GM21381 (cell line): ENCODE data around the gene INPPL1.
"Not testable (repeated sequence)": the region's sequence is repeated elsewhere in the genome, so short reads cannot be mapped to it uniquely, and the experiment has no call there.

Experiments
- ATAC-seq: cut with Tn5 transposase; IDR thresholded peaks from one replicate; pipeline ENCODE4 v1.9.1; 2021; ENCODE audit warnings: mild to moderate bottlenecking, moderate library complexity; ENCODE audit not compliant: unreplicated experiment

Gene INPPL1

DNA sequence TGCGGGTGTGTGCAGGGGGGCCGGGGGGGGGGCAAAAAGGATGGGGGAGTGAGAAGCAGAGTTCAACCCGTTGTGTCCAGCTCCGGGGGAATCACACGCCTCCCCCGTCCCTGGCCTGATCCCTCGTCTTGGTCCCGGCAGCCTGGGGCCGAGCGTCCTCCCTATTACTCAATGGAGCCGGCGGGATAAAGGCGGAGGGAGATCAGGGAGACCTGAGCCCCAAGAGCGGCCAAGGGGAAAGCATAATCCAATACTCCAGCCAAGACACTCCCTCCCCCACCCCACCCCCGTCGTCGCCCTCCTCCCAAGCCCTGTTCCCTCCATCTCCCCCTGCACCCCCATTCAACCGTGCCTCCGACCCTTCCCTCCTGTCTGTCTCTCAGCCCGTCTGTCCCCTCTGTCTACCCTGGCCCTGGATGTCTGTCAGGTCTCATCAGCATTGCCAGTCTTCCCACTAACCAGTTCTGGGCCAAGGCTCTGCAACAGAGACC is 16.8 kb downstream of the INPPL1 start:
- ATAC-seq, result no peak

DNA sequence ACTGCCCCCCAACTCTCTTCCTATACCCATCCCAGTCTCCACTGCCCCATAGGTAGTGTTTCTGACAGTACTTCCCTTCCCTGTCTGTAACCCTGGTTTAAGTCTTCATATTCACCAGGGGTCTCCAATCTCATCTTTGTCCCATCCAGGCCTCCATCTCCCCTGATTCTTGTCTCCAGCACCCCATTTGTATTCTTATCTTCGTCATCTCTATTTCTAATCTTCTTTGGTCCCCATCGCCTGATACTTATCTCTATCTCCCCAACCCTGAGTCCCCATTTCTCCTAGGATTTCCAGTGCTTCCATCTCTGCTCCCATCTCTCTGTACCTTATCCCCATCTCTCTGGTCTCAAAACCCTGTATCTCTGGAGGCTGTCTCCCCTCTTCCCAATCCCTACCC is 17.6 kb downstream of the INPPL1 start:
- ATAC-seq, result no peak

DNA sequence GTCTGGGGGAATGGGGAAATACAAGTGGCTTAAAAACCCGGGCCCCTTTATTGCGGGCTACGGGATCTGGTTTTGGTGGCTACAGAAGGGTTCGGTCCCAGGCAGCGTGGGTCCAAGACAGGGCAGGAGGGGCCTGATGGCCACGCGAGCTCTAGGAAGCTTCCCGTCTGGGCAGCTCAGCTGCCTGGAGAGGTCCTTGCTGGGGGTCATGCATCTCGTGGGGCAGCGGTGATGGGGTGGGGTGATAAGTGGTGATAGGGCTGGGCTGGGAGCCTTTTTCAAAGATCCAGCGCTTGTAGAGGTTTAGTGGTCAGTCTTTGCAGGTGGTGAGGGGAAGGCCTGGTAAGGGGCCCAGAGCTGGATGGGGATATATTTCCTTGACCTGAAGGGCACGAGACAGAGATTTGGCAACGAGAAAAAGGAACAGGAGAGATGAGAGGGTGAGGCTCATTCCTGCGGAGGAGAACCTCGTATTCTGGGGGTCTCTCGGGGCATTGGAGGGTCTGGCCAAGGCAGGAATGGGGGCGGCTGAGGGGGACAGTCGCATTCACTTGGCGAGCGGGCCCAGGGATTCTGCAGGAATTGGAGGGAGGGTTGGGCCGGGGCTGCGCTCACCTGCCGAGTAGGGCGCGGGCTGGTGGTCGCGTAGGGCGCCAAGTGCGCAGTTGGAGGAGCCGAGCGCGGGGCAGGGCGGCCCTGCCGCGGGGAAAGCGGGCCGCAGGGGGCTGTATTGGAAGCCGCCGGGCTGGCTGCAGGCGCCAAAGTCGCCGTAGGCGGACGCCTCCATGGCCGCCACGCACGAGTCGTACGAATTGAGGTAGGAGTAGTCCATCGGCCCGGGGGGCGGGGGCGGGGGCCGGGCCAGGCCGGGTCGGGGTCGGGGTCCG is 18.8 kb downstream of the INPPL1 start:
- ATAC-seq, result no peak

DNA sequence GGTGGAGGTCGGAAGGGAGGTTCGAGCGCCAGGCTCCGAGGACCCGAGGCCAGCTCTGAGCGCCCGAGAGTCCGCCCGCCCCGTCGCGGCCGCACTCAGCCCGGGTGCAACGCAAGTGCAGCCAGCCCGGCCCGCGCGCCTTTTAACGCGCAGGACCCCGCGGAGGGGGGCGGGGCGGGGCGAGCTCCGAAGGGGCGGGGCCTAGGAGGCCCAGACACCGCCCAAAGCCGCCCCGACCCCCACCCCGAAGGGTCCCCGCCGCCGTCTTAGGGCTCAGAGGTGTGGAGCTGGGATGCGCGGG is 19.4 kb downstream of the INPPL1 start, which contains the start of gene PHOX2A:
PHOX2A (minus strand) TSS at position 117 of the 301 bp plus-strand sequence. CDS start 172 bp downstream, outside the sequence.
- no peak for ATAC-seq

DNA sequence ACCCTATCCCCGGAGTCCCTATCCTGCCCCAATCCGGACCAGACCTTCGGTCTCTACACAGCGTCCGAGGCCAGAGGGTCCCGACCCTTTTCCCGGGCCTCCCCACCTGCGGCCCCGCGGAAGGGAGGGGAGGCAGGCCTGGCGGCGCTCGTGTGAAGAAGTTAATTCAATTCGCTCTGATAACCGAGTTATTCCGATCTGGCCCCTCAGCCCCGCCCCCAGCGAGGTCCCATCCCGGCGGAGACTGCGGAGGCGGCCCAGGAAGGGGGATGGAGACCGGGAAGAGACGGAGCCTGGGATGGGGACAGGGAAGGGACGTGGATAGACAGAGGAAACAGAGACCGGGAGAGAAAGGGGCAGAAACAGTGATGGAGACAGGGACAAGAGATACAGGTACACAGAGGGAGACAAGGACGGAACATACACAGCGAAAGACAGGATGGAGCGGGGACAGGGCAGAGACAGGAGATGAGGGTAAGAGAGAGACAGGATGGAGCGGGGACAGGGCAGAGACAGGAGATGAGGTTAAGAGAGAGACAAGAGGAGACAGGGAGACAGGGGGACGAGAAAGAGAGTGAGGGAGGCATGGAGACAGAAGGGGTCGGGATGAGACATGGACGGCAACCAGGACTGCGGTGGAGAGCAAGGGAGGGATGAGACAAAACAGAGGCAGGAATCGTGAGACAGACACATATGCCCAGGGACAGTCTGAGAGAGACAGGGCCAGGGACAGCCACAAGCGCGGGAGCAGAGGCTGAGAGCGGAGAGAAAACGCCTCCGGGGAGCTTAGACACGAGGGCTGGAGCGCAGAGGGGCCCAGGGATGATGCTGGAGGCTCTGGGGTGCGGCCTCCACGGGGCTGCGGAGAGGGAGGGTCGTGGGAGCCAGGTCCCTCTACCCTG is 20.0 kb downstream of the INPPL1 start:
- ATAC-seq, result no peak

DNA sequence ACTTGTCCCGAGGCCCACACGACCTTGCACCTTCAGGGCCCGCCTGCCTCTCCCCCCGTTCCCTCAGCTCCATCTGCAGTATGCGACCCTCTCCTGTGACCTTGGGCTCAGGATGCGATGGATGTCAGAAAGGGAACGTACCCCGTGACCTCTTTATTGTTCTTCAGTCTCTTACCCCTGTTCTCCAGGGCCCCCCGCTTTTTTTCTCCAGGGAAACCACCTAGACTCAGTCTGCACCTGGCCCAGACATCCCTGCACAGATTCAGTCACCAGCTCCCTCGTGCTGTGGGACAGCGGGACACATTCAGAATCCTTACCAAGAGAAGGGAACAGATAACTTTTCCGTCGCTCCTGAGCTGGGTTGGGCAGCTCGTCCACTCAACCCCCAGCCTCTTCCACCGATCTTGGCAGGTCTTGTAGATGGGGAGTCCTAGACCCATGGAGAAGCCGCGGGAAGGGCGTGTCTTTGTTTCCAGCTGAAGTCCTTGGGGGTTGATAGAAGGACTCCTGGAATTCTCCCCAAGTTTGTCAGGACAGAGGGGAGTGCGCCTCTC is 20.8 kb downstream of the INPPL1 start:
- no peak for ATAC-seq

DNA sequence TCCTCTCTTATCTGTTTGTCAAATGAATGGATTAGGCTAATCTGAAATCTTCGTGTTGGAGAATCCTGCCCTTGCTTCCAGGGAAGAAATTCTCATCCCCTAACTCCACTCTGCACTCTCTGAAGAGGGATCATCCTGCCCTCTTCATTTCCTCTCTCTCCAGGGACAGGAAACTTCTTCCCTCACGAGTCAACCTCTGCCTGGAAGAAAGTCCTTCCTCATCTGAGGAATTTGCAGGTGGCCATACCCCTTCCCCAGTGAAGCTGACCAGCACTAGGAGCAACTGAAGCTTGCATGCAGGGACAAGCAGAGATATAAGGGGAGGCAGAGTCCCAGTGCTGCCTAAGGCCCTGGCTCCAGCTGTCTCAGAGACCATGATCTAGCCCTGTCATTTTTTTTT is 23.0 kb downstream of the INPPL1 start:
- ATAC-seq, result no peak

DNA sequence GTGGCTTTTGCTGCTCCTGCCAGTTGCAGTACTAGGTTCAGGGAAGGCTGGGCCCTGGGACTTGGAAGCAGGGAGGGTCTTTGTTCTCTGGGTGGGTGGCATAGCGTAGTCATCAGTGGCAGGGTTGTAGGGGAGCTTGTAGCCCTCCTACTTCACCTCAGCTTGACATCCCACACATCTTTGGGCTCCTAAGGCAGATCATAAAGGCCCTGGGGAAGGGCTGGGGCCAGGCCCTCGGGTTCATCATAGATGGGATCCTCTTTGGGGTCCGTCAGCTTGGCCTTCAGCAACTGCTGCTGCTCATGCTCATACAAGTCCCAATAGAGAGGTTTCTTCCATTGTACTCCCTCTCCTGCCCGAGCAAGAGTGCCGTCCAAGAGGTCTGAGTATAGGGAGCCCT is 25.4 kb downstream of the INPPL1 start:
- no peak for ATAC-seq

DNA sequence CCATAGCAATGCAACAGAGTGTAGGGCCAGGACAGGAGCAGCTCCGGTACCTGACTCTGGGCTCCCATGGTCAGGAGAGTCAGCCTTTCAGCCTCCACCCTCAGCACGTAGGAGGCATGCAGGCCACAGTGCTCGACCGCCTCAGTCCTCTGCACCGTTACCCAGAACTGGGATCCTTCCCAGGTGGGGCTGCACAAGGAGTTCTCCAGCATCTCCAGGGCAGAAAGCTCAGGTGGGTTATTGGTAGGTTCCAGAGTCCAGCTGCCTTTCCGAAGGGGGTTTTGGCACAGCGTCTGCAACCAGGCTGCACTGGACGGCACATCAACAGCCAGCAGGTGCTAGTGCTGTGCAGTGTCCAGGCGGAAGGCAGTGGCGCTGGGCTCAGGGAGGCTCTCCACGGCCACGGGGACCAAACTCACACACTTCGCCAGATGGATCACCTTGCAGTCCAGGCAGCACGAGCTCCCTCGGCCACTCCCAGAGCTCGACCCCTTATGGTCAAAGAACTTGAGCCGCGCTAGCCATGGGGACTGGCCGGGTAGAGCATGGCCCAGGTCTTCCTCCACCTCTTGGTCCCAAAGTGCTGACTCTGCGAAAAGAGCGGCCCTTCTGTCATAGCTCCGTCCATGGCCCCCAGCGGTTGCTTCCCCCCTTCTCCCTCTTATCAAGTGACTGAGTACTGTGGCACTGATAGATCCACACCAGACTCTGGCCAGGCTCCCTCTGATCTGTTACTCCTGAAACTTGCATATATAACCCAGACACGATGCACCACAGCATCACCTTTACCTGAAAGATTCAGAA is 26.3 kb downstream of the INPPL1 start:
- ATAC-seq, result no peak

DNA sequence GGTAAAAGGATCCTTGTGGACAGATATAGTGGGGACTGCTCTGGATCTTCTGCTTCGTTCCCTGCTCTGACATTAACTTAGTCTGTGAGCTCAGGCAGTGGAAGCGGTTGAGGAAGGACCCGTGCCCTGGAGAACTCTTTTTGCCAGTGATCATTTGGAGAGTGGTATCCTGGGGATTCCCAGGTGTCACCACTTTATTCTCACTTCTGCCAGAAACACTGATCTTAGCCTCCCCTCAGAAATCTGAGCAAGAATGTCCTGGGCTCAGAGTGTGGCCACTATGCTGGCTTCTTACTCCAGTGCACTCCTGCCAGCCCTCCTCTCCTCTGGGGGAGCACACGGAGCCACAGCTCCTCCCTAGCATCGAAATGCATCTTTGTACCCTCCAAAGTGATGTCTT is 27.0 kb downstream of the INPPL1 start:
- no peak for ATAC-seq

DNA sequence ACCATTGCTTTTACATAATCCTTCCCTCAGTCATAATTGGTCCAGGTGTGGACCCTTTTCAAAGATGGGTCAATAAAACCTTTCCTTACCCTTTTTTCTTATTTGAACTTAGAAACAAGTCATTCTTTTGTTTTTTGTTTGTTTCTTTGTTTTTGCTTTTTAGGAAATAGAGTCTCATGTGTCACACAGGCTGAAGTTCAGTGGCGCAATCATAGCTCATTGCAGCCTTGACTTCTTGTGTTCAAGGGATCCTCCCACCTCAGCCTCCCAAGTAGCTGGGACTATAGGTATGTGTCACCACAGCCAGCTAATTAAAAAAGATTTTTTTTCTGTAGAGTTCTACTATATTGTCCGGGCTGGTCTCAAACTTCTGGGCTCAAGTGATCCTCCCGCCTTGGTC is 28.8 kb downstream of the INPPL1 start:
- ATAC-seq, result no peak

DNA sequence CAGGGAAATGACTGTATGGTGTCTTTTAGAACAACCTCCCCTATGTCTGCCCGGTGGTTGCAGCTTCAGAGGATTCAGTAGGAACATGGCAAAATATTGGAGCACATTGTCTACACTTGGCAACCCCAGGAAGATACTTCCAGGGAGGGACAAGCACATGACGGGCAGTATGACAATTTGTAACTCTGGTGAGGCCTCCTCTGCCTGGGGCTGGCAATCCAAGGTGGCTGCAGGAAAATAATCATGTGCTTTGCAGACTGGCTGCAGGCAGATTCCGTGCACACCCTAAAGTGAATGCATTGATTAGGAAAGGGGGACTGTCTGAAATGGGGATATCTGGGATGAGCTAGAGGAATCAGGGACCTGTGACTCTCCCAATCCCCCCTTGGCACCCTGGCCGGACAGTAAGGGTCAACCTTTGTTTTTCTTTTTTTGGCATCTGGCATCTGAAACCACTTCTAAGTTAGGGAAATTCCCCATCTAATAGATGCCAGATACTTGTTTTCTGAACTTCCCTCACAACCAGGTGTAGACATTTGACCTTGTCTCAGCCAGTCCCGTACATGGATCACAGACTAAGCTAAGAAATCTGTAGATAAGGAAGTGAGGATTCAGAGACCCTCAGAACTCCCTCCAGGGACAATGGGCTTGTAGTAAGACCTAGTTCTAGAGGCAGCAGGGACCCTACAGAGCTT is 29.9 kb downstream of the INPPL1 start:
- no peak for ATAC-seq

DNA sequence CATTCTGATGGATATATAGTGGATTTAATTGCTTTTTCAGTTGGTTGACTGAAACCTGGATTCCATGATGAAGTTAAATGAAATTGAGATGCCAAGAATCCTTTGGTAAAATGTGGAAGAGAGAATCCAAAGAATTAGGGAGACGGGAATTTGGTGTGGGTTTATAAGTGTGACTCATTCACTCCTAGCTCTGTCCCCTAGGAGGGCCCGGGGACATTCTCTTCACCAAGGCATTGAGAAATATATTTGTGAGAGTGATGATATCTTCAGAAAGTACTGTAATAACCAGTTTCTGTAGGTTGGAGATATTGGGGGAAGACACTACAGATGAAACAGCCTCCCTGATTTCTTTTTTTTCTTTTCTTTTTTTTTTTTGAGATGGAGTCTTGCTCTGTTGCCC is 33.0 kb downstream of the INPPL1 start:
- no peak for ATAC-seq

DNA sequence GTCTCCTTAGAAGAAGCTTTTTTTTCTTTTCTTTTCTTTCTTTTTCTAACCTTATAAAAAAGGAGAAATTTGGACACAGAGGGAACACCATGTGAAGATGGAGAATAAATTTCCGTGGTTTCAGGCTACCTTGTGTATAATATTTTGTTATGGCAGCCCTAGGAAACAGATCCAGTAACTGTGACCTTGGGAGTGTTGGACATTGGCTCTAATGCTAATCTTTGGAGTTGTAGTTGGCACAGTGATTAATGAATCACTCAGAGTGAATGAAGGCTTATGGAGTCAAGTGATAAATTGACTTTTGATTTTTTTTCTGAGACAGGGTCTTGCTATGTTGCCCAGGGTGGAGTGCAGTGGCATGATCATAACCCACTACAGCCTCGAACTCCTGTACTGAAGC is 34.9 kb downstream of the INPPL1 start:
- no peak for ATAC-seq

DNA sequence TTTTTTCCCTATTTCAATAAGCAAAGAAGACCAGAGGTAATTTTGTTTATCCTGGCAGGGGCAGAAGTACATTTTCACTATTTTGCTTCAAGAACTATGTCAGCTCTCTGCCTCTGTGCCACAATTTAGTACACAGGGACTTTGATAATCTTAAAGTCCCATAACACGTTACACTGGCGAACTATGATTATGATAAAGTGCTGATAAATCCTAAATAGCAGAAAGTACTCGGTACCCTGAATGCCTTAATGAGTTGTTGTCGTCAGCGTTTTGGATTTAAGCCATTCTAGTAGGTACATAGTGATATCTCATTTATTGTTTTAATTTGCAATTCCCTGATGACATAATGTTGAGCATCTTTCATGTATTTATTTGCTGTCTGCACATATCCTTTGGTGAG is 36.0 kb downstream of the INPPL1 start:
- ATAC-seq, result no peak

DNA sequence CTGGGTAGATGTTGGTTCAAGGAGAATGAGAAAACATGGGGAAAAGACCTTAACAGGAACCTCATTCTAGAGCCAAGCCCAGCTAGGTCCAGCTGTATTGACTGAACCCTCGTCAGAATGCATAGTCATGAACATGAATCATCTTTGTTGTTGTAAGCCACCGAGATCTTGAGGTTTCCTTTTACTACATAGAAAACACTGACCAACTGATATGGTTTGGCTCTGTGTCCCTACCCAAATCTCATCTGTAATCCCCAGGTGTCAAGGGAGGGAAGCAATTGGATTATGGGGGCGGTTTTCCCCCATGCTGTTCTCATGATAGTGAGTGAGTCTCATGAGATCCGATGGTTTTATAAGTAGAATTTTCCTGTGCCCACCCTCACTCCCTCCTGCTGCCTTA is 38.8 kb downstream of the INPPL1 start:
- ATAC-seq, result no peak

DNA sequence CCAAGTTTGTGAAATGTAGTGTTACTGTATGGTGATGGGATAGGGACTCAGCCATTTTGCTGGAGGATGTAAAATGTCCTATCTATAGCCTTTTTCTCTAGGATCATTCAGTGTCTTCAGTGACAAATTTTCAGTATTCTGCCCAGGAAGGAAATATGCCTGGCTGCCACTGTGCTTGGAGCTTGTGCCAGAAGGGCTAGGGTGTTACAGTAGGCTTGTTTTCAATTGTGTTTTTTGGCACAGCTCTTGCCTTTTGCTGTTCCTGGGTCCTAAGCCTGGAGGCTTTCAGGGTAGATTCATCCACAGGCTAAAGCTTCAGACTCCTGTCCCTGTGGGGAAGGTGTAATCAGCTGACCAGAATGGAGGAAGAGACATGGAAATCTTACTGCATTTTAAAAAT is 41.4 kb downstream of the INPPL1 start:
- ATAC-seq, result no peak

DNA sequence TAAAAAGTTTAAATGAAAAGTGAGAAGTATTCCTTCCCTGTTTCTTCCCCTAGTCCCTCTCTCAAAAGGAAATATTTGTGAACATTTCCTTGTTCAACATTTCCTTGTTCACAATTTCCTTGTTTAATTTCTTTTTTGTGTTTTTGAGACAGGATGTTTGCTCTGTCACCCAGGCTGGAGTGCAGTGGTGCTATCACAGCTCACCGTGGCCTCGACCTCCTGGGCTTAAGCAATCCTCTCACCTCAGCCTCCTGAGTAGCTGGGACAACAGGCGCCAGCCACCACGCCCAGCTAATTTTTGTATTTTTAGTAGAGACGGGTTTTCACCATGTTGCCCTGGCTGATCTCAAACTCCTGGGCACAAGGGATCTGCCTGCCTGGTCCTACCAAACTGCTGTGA is 42.4 kb downstream of the INPPL1 start:
- not testable (repeated sequence) for ATAC-seq

DNA sequence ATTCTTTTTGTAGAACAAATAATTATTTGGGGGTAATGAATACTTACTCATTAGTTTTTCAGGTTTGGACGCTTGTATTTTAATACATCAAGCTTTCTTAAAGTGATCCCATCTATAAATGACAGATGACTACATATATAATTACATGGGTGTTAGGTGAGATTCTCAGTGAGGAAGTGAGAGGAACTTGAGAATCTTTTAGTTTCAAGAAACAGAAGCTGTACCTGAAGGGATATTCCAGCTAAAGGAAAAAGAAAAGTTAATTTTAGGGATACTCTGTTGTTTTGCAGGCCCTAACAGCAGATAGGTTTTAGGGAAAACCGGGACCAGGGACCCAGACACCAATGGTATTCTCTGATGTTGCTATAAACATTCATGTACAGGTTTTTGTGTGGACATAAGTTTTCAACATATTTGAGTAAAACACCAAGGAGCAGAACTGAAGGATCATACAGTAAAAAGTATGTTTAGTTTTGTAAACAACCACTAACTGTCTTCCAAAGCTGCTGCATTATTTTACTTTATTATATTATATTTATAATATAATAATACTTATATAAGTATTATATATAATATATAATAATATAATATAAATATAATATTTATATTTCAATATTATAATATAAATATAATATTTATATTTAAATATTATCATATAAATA is 43.5 kb downstream of the INPPL1 start:
- ATAC-seq, result no peak

DNA sequence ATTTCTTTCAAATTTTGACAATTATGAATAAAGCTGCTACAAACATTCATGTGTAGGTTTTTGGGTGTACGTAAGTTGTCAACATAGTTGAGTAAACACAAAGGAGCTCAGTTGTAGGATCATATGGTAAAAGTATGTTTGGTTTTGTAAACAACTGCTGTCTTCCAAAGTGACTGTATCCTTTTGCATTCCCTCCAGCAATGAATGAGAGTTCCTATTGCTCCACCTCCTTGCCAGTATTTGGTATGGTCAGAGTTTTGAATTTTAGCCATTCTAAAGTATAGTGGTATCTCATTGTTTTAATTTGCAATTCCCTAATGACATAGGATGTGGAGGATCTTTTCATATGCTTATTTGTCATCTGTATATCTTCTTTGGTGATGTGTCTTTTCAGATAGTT is 47.4 kb downstream of the INPPL1 start:
- no peak for ATAC-seq
